NCI-H1694 treated with DMSO at 0.1 percent for 48 hours (cell line): ENCODE results near the gene COL20A1.
A peak's percentile ranks its signal among the peaks of the same experiment; 100 is the strongest.

ENCODE experiments used
- DNase-seq: peaks from one replicate; lab custom pipeline; 2025; lab: John Stamatoyannopoulos, UW

COL20A1 gene

DNA sequence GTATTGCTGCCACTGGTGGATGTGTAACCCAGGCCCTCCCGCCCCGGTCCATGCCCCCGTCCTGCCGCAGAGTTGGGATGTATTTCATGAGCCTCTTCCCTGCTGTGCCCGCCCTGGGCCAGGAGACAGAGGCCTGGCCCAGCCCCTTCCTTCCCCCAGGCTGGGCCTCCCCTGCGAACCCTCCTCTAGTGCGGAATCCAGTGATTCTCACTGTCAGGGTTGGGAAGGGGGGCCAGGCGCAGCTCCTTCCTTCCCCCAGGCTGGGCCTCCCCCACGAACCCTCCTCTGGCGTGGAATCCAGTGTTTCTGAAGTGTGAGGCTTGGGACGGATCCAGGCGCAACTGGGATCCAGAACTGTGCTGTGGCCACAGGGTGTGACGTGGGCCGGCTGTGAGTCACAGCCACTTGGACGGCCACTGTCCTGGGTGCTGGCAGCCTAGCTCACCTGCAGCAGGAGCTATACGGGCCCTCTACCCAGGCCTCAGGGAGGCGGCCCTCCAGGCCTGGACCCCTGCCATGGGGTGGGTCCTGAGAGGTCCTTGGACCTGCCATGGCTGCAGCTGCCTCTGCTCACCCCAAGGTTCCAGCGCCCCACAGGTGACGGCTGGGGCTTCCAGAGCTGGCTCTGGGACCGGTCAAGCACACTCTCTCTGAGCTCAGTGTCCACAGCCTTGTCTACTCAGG lies 28.3 kb downstream of the COL20A1 start:
- DNase-seq = no peak

DNA sequence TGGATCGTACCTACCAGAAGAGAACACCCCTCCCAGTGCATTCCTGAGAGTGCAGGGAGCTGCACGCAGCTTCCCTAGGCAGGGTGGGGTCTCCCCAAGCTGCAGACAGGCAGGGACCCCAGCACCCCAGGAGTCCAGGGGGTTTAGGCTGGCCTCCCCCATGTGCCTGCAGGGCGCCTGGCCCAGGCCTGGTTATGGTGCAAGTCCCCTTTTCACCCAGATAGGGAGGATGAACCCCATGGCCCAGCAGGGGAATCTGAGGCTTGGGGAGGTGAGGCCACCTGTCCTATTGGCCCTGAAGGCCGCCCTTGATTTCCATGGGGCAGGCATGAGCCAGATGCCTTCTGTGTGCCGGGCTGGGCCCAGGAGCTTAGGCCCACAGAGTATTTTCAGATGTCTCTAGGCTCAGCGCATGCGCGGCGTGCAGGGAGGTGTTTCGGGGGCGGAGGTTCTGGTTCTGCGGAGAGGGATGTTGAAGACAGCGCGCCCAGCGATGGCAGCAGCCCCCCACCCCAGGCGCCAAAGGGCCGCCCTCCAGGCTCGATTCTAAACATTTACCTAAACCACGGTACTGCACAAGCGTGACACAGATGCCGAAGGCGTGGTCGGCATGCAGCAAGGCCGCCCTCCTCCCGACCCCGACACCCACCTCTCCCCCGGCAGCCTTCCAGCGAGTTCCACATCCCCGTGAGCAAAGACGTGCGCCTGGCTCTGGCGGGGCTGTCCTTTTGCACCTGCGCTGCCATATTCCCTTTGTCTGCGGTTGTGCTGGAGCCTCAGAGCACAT lies 29.4 kb downstream of the COL20A1 start:
- DNase-seq = no peak

DNA sequence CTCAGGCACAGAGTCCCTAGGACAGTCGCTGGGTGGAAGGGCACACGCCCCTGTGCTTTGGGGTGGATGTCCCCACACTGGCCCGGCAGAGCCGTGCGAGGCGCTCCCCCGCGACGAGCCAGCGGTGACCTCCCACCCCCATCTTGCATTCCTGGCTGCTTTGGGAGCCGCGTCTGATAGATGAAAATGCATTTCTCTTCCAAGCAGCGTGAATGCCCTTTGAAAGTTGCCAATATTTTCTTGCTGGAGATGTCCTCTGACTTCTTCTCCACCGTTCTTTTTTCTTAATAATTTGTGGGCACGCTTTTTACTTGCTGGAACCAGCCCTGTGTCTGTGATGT lies 29.9 kb downstream of the COL20A1 start:
- no peak for DNase-seq

DNA sequence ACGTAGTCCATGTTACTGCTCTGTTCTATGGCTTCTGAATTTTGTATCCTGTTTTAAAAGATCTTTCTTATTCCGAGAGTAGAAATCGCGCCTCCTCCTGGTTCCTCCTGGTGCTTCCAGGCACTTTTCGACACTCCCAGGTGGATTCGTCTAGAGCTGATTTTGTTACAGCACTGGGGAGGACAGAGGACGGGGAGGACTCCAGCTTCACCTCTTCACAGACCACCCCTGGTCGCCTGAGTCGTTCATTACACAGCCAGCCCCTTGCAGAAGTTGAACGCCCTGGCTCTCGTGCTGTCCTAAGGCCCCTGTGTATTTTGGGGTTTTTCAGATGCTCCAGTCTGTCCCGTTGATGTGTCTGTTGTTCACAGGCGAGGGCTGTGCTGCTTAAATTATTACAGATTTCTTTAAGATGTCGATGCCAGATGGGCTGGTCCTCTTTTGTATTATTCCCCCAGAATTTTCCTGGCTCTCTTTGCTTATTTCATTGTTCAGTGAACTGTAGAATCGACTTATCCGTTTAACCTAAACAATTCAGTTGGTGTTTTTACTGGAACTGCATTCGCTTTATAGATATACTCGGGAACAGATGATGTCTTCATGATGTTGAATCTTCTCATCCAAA lies 30.5 kb downstream of the COL20A1 start:
- DNase-seq = no peak

DNA sequence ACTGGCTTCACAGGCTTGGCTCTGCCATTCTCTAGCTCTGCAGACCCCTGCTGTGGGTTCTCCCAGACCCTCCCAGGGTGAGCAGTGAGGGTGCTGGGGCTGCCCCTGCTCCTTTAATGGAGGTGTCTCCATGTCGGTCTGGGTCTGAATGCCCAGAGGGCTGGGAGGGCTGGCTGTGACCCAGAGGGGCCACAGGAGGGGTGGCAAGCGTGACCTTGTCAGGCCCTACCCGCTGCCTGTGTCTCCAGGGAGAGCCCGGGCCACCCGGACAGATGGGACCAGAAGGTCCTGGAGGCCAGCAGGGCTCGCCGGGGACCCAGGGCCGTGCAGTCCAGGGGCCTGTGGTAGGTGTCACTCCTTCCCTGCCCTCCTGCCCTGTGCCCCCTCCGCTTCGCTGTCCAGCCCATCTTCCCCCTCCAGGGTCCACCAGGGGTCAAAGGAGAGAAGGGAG lies 32.1 kb downstream of the COL20A1 start:
- no peak for DNase-seq

DNA sequence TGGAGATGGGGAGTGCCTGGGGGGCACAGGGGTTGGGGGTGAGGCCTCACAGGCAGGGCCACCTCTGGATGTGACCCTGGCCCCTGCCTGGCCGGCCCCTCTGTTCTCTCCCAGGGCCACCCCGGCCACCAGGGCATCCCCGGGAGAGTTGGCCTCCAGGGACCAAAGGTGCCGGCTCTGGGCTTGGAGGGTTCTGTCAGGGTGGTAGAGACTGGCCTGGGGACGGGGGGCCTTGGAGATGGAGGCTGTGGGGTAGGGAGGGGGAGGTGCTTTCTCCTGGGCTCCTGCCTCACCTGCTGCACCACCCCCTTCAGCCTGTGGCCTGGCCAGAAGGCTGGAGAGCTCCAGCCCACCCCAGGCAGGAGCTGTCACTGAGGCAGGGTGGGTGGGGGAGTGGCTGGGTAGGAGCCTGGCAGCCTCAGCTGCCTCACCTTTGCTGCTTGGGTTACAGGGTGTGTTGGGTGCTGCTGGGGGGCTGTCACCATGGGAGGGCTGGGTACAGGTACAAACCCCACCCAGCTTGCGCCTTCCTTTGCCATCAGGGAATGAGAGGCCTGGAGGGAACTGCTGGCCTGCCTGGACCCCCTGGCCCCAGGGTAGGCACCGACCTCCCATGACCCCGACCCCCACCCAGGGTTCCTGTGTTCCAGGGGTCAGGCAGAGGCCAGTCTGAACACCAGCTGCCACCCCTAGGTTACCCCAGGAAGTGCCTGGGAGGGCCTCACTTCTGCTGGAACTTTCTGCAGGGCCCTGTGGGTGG lies 32.7 kb downstream of the COL20A1 start:
- DNase-seq = no peak

DNA sequence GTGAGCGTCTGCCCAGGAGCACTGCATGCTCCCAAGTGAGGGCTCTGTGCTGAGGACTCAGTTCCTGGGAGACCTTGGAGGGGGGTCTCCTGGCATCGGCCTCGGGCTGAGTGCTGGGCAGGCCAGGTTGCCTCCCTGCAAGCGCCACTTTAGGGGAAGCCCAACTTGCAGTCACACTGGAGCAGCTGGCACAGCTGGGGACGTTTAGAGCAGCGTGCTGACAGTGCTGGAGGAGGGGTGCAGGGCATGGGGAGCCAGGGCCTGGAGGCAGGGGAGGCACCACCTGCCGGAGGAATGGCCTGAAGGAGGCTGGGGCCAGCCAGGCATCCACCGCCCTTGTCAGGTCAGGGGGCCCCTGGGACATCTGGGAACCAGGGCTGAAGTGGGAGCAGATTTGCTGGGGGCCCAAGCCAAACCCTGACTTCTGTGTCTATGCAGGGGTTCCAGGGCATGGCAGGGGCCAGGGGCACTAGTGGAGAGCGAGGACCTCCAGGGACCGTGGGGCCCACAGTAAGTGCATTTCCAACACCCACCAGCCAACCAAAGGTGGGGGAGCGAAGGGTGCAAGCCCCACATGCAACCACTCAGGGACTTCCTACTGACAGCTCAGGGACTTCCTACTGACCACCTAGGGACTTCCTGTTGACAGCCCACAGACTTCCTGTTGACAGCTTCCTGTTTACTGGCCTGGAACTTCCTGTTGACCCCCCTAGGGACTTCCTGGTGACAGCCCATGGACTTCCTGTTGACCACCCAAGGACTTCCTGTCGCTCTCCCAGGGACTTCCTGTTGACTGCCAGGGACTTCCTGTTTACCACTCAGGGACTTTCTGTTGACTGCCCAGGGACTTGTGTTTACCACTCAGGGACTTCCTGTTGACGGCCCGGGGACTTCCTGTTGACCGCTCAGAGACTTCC lies 33.6 kb downstream of the COL20A1 start:
- DNase-seq = no peak

DNA sequence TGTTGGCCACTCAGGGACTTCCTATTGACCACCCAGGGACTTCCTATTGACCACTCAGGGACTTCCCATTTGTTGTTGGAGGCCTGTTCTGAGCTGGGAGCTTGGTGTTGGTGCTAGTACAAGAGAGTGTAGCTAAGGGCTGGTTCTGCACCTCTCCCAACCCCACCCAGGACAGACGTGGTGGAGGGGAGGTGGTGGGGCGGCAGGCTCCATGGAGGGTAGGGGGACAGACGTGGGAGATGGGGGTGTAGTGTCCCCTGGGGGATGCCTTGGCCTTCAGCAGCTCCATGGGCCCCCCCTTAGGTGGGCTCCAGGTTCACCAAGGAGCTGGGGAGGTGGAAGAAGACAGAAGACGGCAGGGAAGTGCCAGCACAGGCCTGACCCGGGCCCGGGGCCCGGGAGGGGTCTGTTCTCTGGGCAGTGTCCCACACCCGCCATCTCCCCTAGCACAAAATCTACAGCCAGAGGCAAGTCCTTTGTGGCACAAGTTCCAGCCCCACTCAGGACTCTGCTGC lies 34.3 kb downstream of the COL20A1 start:
- no peak for DNase-seq

DNA sequence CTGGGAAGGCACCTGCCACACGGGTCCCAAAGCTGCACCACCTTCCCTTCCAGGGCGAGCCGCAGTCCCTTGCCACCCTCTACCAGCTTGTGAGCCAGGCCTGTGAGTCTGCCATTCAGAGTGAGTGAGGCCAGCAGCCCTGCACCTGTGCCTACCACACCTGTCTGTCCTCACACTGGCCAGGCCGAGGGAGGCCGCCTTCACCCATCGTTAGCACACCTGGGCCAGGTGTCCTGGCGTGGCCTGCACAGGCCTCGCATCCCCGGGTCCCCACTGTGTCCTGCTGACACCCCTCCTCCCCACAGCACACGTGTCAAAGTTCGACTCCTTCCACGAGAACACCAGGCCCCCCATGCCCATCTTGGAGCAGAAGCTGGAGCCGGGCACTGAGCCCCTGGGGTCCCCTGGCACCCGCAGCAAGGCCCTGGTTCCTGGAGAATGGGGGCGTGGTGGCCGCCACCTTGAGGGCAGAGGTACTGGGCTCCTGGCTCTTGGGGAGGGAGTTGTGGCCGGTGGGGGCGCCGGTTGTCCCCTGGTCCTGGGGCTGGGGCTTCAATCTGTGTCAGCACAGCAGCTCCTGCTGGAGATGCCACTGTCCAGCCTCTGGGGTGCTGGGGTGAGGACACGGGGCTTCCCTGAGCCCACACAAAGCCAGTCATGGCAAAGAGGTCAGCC lies 35.2 kb downstream of the COL20A1 start:
- no peak for DNase-seq

DNA sequence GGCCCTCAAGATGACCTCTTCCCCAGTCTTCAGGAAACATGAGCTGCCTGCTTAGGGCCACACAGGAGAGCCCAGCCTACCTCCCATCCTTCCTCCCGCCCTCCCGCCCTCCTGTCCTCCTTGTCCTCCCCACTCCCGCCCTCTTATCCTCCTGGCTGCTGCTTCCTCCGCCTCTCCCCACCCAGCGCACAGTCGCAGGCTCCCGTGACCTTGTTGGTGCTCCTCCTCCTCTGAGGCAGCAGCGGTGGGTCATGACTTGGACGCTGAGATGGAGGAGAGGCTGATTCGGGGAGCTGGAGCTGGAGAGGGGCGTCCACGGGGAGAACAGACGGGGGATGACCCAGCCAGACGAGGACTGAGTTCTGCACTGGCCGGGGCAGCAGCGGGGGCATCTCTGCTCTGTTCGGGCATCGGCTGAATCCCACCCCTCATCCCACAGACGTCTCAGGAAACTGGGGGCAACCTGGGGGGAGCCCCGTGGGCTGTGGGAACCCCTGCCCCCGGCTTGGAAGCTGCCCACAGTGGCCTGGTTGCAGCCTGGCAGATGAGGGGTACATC lies 35.8 kb downstream of the COL20A1 start:
- DNase-seq = no peak

DNA sequence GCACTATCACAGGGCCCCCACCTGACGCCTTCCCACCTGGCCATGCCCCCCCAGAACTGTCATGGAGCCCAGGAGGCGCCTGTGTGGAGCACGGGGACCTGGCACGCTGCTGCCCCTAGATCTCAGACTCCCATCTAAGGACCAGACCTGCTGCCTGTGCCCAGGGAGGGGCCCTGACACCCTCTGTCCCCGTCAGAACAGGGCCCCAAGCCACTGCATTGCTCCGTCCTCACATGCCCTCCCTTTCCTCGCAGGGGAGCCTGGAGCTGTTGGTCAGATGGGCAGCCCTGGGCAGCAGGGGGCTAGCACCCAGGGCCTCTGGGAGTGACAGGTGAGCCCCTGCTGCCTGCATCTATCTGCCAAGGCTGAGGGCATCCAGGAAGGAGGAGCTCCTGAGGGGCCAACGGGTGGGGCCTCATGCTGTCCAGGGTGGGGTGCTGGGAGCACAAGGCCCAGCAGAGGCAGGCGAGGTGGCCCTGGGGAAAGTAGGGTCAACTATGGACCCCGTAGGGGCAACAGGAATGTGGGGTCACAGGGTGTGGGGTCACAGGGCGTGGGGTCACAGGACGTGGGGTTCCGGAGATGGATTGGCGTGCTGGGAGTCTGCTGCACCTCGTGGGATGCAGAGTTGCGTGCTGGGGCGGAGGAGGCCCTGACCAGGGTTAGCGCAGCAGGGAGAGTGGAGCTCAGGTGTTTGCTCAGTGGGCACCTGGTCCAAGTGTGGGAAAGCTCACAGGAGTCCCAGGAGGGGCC lies 36.5 kb downstream of the COL20A1 start:
- no peak for DNase-seq

DNA sequence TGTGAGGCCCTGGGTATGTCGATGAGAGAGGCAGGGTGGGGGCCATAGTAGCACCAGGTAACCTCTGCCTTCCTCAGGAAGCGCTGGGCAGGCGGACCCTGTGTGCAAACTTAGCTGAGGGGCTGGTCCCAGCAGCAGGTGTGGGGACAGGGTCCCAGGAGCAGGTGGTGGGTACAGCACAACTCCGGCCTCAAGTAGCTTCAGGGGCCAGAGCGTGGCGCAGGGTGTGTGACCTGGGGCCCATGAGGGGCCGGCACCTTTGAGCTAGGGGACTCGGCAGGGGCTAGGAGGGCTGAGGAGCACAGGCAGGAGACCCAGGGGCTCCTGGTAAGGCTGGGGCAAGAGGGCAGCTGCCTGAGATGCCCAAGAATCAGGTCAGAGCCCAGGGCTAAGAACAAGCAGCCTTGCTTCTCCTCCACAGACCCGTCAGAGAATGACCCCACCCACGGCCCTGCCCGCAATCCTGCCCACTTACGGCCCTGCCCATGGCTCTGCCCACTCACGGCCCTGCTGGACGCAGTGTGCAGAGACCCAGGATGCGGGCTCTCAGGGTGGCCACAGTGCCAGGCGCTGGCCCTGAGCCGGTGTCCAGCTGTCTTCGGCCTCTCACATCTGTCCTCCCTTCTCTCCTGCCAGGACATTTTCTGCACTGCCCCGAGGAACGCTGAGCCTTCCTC lies 37.2 kb downstream of the COL20A1 start:
- DNase-seq = no peak

DNA sequence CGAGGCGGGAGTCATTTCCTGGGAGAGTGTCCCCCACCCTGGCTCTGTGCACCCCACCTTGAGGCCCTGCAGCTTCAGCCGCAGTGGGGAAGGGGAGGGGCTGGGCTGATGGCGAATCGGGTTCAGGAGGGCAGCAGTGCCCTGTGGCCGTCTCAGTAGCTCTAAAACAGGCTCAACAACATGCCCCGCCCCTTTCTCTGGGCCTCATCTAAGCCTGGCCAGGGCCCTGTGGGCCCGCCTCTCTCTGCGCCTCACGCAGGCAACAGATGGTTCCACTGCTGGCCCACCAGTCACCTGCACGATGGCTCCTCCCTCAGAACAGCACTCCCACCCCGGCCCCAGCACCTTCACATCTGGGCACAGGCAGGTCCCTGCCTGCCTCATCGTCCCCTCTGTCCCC lies 38.0 kb downstream of the COL20A1 start:
- no peak for DNase-seq

DNA sequence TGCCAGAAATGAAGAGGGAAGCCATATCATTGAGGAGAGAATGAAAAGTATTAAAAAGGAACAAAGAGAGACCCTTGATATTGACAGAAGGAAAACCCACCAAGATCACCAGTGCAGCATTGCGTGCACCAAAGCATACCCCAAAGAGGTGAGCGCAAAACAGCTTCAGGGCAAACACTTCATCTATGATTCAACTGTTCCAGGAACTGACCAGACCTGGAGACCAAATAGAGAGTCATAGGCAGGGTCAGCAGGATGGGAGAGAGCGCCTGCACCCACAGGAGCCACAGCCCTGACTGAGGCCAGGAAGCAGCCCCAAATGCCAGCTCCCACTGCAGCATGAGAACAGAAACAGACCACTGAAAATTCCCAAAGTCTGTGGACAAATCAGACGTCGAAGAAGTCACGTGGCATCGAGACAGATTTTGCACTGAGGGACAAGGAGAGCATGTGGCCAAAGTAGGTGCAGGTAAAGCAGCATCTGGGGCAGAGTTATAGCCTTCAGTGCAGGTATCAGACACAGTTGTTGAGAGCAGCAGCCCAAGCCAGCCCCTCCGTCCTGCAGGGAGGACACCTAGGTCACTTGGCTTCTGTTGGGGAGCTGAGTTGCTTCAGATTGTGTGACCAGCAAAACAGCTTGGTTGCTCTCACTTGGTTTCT lies 38.9 kb downstream of the COL20A1 start:
- no peak for DNase-seq

DNA sequence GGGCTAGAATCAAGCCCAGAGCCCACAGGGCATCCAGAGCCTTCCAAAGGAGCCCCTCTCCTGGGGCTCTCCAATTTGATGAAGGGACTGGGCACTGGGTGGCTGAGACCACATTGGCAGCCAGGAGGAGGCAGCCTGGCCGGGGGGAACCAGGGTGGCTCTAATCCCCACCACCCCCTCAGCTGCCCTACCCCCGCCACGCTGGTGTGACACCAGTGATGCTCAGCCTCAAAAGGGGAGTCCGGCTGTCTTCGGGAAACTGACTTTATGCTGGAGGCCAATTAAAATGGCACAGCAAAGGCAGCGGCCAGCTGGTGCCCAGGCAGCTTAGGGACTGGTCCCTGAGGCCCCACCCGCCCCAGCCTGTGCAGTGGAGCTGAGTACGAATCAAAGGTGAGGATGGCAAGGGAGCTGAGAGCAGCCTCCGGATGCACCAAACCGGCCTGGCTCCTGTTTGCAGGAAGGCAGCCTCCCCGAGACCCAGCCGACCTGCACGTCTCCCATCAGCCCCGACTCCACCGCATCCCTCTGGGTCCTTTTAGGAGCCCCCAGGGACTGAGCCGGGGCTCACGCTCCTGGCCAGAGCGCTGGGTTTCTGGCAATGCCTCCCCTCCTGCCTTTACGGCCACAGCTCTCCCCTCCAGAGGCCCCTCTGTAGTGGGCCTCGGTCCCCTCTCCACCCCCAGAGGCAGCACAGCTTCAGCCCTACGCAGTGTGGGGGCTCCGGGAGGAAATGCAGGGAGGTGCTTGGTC lies 39.7 kb downstream of the COL20A1 start:
- no peak for DNase-seq

DNA sequence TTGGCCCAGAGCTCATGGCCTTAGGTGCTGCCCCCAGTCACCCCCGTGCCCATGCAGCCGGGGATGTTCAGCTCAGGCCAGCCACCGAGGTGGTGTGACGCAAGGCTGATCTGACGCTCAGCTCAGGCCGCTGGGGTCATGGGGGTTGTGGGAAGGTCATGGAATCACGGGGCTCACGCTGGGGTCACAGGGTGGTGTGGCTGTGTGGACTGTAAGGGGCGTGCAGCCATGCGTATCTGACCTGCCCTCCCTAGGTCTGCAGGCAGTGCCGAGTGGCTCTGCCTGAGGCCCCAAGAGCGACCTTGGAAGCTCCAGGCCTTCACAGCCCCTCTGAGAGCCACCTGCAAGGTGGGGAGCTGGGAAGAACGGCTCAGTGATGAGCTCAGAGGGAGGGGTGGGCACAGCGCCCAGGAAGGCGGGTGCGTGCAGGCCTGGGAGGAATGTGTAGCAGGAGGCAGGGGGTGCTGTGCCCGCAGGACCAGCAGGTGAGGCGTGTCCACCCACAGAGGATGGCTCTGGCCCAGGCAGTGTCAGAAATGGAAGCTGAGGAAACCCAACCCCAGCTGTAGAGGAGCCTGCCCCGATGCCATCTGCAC lies 40.4 kb downstream of the COL20A1 start:
- peak; percentile 54 for DNase-seq

DNA sequence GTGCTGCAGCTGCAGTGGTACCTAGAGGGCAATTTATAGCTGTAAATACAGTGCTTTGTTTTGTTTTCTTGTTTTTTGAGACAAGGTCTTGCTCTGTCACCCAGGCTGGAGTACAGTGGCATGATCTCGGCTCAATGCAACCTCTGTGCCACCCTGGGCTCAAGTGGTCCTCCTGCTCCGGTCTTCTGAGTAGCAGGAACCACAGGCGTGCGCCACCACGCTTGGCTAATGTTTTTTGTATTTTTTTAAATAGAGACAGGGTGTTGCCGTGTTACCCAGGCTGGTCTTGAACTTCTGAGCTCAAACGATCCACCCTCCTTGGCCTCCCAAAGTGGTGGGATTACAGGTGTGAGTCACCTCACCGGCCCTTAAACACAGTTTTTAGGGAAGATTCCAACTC lies 41.4 kb downstream of the COL20A1 start:
- no peak for DNase-seq
